ENCODE results near the gene MAPK4. TPM values are rescaled to one million over a fixed set of nuclear protein-coding genes. Genes with fewer than 3 reads are reported as not detected.

Gene MAPK4
- total RNA-seq, 1 donor from 2014 or later = 0.11 TPM

DNA sequence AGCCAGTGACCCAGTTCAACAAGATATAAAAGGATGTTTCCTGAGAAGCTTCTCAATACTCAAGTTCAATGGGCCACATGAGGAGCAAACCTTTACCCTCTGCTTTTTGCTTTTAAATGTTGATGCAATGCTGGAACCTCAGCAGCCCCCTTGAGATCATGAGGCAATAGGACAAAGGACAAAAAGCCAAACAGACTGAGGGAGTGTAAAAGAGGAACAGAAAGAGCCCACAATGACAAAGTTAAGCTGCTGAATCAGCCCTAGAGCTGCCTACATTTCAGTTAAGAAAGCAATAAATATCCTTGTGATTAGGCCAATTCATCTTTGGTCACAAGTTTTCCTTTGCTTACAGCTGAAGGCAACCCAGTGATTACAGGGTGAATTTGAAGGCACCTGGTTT is 183.1 kb downstream of the MAPK4 start:
- no peak overlapping the region for H3K4me3 Mint-ChIP-seq (ENCODE audit: unreplicated experiment)
- no peaks in the 10 kb centered on the region for H4K20me1 ChIP-seq (ENCODE audit: insufficient read depth, low read length)
- H3K27ac ChIP-seq (ENCODE audit: low read depth, low read length) = no peak overlapping the region
- FAIRE-seq (no peak), DNase-seq (ENCODE audit: low read depth) (no peak)
- H2AFZ ChIP-seq (ENCODE audit: low read depth, low read length) = no peak overlapping the region
- H3K79me2 ChIP-seq (ENCODE audit: insufficient read depth, low read length) = no peaks in the 10 kb centered on the region
- no peak overlapping the region for H3K9ac ChIP-seq (ENCODE audit: low read length)
- H3K36me3 Mint-ChIP-seq (ENCODE audit: low read depth, unreplicated experiment) = no peaks in the 10 kb centered on the region
- no peak overlapping the region for H3K4me3 ChIP-seq (ENCODE audit: insufficient read depth, low read depth, low read length)
- H3K9me3 Mint-ChIP-seq (ENCODE audit: unreplicated experiment) = peaks cover 8% of the 10 kb centered on the region
- H3K4me1 ChIP-seq (ENCODE audit: insufficient read depth, low read length) = no peaks in the 10 kb centered on the region
- H3K4me1 Mint-ChIP-seq (ENCODE audit: low read depth, unreplicated experiment) = no peaks in the 10 kb centered on the region
- no peak overlapping the region for H3K4me2 ChIP-seq (ENCODE audit: low read length)
- no peak overlapping the region for H3K27ac Mint-ChIP-seq (ENCODE audit: unreplicated experiment)
- no peaks in the 10 kb centered on the region for H3K9me3 ChIP-seq (ENCODE audit: insufficient read depth, low read depth, low read length)
- TF ChIP-seq CTCF (IDR thresholded peaks at IDR 0.05; ENCODE audit: insufficient read depth, low read depth, low read length) (no peak), EZH2 (IDR thresholded peaks at IDR 0.05; ENCODE audit: insufficient read depth, low read length) (no peak)
- no peaks in the 10 kb centered on the region for H3K36me3 ChIP-seq (ENCODE audit: insufficient read depth, low read length)
- no peaks in the 10 kb centered on the region for H3K27me3 ChIP-seq (ENCODE audit: insufficient read depth, low read length)
- H3K27me3 Mint-ChIP-seq (ENCODE audit: low read depth, unreplicated experiment) = no peaks in the 10 kb centered on the region

GRCh38 chr18:50744253-50744652 is 184.4 kb downstream of the MAPK4 start:
- Mint-ChIP-seq H3K36me3 (ENCODE audit: low read depth, unreplicated experiment) (no peaks in the 10 kb centered on the region), H3K9me3 (ENCODE audit: unreplicated experiment) (peaks cover 8% of the 10 kb centered on the region), H3K4me1 (ENCODE audit: low read depth, unreplicated experiment) (peaks cover 8% of the 10 kb centered on the region), H3K27me3 (ENCODE audit: low read depth, unreplicated experiment) (peaks cover 2% of the 10 kb centered on the region), H3K27ac (ENCODE audit: unreplicated experiment) (no peak overlapping the region), H3K4me3 (ENCODE audit: unreplicated experiment) (no peak overlapping the region)
- H4K20me1 ChIP-seq (ENCODE audit: insufficient read depth, low read length) = no peaks in the 10 kb centered on the region
- H2AFZ ChIP-seq (ENCODE audit: low read depth, low read length) = no peak overlapping the region
- no peaks in the 10 kb centered on the region for H3K9me3 ChIP-seq (ENCODE audit: insufficient read depth, low read depth, low read length)
- no peaks in the 10 kb centered on the region for H3K36me3 ChIP-seq (ENCODE audit: insufficient read depth, low read length)
- H3K4me3 ChIP-seq (ENCODE audit: insufficient read depth, low read depth, low read length) = no peak overlapping the region
- H3K4me1 ChIP-seq (ENCODE audit: insufficient read depth, low read length) = no peaks in the 10 kb centered on the region
- no peaks in the 10 kb centered on the region for H3K79me2 ChIP-seq (ENCODE audit: insufficient read depth, low read length)
- DNase-seq (ENCODE audit: low read depth) (no peak), FAIRE-seq (no peak)
- H3K27ac ChIP-seq (ENCODE audit: low read depth, low read length) = no peak overlapping the region
- H3K27me3 ChIP-seq (ENCODE audit: insufficient read depth, low read length) = no peaks in the 10 kb centered on the region
- H3K4me2 ChIP-seq (ENCODE audit: low read length) = no peak overlapping the region
- no peak for TF ChIP-seq CTCF (IDR thresholded peaks at IDR 0.05; ENCODE audit: insufficient read depth, low read depth, low read length)
- no peak for TF ChIP-seq EZH2 (IDR thresholded peaks at IDR 0.05; ENCODE audit: insufficient read depth, low read length)
- no peak overlapping the region for H3K9ac ChIP-seq (ENCODE audit: low read length)

GRCh38 chr18:50745945-50746344 is 186.1 kb downstream of the MAPK4 start:
- DNase-seq (ENCODE audit: low read depth) (no peak), FAIRE-seq (no peak)
- Mint-ChIP-seq H3K27ac (ENCODE audit: unreplicated experiment) (no peak overlapping the region), H3K27me3 (ENCODE audit: low read depth, unreplicated experiment) (peaks cover 2% of the 10 kb centered on the region), H3K9me3 (ENCODE audit: unreplicated experiment) (peaks cover 8% of the 10 kb centered on the region), H3K4me3 (ENCODE audit: unreplicated experiment) (no peak overlapping the region), H3K36me3 (ENCODE audit: low read depth, unreplicated experiment) (no peaks in the 10 kb centered on the region), H3K4me1 (ENCODE audit: low read depth, unreplicated experiment) (peaks cover 8% of the 10 kb centered on the region)
- Histone ChIP-seq H4K20me1 (ENCODE audit: insufficient read depth, low read length) (no peaks in the 10 kb centered on the region), H3K4me3 (ENCODE audit: insufficient read depth, low read depth, low read length) (no peak overlapping the region), H3K4me2 (ENCODE audit: low read length) (no peak overlapping the region), H3K9ac (ENCODE audit: low read length) (no peak overlapping the region), H2AFZ (ENCODE audit: low read depth, low read length) (no peak overlapping the region), H3K27me3 (ENCODE audit: insufficient read depth, low read length) (no peaks in the 10 kb centered on the region), H3K9me3 (ENCODE audit: insufficient read depth, low read depth, low read length) (no peaks in the 10 kb centered on the region), H3K27ac (ENCODE audit: low read depth, low read length) (no peak overlapping the region), H3K36me3 (ENCODE audit: insufficient read depth, low read length) (no peaks in the 10 kb centered on the region), H3K79me2 (ENCODE audit: insufficient read depth, low read length) (no peaks in the 10 kb centered on the region), H3K4me1 (ENCODE audit: insufficient read depth, low read length) (no peaks in the 10 kb centered on the region)
- TF ChIP-seq EZH2 (IDR thresholded peaks at IDR 0.05; ENCODE audit: insufficient read depth, low read length) (no peak), CTCF (IDR thresholded peaks at IDR 0.05; ENCODE audit: insufficient read depth, low read depth, low read length) (no peak)
